Measurements from ENCODE around the gene PTPRR.

- peak in 2 of 3 donors; percentile 34 to 54 for TF ChIP-seq CTCF (IDR thresholded peaks at IDR 0.05)
- TF ChIP-seq EP300 (IDR thresholded peaks at IDR 0.05), result no peak
- no peak for TF ChIP-seq POLR2A (IDR thresholded peaks at IDR 0.05)
Measured at GRCh38 chr12:70590051-70590450, 330.5 kb downstream of the PTPRR start.

Measured in ovary (tissue), 3 donors.